ENCODE results near the gene FRMD5.
"Not testable (repeated sequence)": the region's sequence is repeated elsewhere in the genome, so short reads cannot be mapped to it uniquely, and the experiment has no call there.

DNA sequence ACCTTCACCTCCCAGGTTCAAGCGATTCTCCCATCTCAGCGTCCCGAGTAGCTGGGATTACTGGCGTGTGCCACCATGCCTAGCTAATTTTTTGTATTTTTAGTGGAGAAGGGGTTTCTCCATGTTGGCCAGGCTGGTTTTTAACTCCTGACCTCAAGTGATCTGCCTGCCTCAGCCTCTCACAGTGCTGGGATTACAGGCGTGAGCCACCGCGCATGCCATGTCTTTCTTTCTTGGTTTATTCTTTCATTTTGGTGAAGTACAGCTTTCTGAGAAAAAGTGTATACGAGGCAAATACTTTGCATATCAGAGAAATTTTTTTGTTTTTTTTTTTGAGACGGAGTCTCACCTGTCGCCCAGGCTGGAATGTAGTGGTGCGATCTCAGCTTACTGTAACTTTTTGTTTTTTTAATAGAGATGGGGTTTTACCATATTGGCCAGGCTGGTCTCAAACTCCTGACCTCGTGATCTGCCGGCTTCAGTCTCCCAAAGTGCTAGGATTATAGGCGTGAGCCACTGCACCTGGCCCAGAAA, 363.5 kb downstream of the FRMD5 start:
- TF ChIP-seq CTCF (IDR thresholded peaks at IDR 0.05; ENCODE audit: low read depth, low read length, poor library complexity, severe bottlenecking); EZH2phosphoT487 (IDR thresholded peaks at IDR 0.05; ENCODE audit: borderline replicate concordance, low read length): not testable (repeated sequence)
